HG03571 (cell line): ENCODE results near the gene ME1.
"Not testable (repeated sequence)": the region's sequence is repeated elsewhere in the genome, so short reads cannot be mapped to it uniquely, and the experiment has no call there.

ENCODE experiments used
- ATAC-seq: cut with Tn5 transposase; IDR thresholded peaks from one replicate; pipeline ENCODE4 v1.9.1; 2021; ENCODE audit not compliant: unreplicated experiment

ME1 gene

GRCh38 chr6:83430611-83431544, at the start of gene ME1:
TSS of gene ME1 (minus strand) at chr6:83431051. CDS start at chr6:83430954, 97 bp downstream.
- ATAC-seq, result peak; percentile 81

DNA sequence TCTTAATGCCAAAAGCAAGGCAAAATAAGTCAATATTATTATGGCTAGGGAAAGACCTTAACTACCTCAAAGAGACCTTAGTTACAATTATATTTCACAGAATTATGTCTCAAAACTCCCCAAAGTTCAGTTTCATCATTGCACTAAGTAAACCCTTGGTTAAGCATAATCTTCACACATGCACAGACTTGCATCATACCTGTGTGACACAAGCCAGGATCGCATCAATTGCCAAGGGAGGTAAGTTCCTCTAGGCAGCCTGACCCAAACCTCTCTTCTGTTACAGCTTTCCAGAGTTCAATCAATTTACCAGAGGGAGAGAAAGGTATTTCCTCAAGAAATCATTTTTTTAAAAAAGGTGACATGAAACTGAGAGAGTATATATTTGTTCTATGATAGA, 49.6 kb upstream of the ME1 start:
- no peak for ATAC-seq

GRCh38 chr6:83479389-83479788, 48.5 kb upstream of the ME1 start:
- no peak for ATAC-seq

DNA sequence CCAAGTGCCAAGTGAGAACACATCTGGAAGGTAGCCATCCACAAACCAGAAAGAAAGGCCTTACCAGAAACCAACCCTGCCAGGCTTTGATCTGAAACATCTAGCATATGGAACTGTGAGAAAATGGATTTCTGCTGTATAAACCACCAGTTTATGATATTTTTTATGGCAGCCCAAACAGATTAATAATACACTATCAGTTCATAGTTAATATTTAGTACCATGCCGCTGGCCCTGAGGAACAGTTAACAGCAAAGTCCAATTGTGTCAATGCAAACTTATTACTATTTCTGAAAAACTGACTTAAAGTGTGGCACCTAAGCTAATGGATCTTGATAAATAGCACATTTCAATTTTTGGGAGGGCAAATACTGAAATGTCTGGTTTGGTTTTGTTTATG, 46.1 kb upstream of the ME1 start:
- no peak for ATAC-seq

DNA sequence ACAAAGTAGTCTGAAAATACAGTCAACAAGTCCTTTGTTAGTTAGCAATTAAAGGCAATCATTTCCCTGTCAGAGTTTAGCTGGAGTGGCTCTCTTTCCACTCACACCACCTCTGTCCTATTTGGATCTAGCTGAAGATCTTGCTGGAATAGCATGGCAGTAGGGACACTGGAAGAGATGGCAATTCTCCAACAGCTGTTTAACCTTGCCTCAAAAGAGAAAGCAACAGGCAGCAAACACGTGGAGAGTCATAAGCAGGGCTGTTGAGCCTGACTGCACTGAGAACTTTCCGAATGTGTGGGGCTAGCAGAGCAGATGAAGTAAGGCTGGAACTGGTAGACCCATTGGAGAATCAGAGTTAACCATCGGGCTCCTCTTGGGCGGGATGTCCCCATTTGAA, 43.5 kb upstream of the ME1 start:
- no peak for ATAC-seq

- ATAC-seq, result no peak
These were observed 41.9 kb upstream of the ME1 start for GRCh38 chr6:83472767-83473166.

DNA sequence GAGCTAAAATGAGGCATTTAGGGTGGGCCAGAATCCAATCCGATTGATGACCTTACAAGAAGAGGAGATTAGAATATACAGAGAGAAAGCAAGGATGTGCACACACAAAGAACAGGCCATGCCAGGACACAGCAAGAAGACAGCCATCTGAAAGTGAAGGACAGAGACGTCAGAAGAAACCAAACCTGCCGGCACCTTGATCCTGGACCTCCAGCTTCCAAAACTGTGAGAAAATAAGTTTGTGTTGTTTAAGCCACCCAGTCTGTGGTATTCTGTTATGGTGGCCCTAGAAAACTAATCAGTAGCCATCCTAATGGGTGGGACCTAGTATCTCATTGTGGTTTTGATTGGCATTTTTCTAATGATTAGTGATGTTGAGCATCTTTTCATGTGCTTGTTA, 39.7 kb upstream of the ME1 start:
- no peak for ATAC-seq

DNA sequence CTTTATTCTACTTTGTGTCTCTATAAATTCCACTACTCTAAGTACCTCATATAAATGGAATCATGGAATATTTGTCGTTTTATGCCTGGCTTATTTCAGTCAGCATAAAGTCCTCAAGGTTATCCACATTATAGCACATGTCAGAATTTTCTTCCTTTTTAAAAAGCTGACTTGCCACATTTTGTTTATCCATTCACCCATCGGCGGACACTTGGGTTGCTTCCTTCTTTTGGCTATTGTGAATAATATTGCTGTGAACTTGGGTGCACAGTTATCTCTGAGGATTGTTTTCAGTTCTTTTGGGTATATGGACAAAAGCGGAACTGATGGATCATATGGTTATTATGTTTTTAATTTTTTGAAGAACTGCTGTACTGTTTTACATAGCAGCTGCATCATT, 39.1 kb upstream of the ME1 start:
- no peak for ATAC-seq

DNA sequence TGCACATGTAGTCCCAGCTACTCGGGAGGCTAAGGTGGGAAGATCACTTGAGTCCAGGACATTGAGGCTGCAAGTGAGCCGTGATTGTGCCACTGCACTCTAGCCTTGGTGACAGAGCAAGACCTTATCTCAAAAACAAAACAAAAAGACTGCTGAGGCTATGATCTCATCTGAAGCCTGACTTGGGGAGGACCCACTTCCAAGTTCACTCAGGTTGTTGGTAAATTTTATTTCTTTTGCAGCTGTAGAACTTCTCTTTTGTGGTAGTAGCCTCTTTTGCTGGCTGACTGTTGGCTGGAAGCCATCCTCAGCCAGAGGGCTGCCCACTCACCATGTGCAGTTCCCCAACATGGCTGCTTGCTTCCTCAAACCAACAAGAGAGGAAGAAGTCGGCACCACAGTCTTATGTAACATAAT, 36.8 kb upstream of the ME1 start:
- no peak for ATAC-seq

GRCh38 chr6:83466328-83466727, 35.5 kb upstream of the ME1 start:
- ATAC-seq, result no peak

GRCh38 chr6:83464381-83465140, 33.7 kb upstream of the ME1 start:
- no peak for ATAC-seq

GRCh38 chr6:83463886-83464285, 33.0 kb upstream of the ME1 start:
- no peak for ATAC-seq

DNA sequence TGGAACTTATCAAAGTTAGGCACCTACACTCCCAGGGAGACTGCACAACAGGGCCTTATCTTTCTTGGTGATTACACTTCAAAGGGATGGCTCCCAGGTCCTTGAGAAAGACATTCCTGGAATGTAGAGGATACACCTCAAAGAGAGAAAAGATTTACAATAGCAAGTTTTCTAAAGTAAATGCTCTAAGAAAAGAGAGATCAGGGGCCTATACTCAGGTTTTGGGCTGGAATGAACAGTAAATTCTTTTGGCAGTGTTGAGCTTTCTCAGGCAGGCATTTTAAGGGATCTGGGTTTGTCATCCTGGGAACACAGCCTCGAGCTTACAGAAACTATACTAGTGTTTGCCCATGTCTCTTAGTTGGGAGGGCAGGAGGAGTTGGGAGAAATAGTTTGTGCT, 31.7 kb upstream of the ME1 start:
- ATAC-seq, result no peak

DNA sequence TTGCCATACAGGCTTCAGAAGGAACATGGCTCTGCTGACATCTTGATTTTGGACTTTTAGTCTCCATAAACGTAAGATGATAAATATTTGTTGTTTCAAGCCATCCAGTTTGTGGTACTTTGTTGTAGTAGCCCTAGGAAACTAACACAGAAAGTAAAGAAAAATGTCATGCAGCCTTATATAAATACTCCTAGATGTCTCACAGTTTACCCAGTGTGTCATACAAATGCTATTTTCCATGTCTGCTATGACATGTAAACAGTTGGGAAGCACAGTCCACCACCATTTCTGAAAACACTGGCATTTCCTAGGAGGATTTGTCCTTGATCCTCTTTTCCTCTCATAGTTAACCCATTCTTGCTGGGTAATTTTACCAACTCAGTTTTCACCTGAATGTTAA, 30.6 kb upstream of the ME1 start:
- no peak for ATAC-seq

- ATAC-seq, result no peak
These were observed 28.8 kb upstream of the ME1 start for GRCh38 chr6:83459663-83460062.

DNA sequence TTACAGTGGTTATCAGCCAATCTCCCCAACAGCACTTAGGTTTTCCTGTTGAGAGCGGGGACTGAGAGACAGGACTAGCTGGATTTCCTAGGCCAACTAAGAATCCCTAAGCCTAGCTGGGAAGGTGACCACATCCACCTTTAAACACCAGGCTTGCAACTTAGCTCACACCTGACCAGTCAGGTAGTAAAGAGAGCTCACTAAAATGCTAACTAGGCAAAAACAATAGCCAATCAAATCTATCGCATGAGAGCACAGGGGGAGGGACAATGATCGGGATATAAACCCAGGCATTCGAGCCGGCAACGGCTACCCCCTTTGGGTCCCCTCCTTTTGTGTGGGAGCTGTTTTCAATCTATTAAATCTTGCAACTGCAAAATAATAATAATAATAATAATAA, 19.2 kb upstream of the ME1 start:
- ATAC-seq, result not testable (repeated sequence)

- not testable (repeated sequence) for ATAC-seq
These were observed 13.3 kb upstream of the ME1 start for GRCh38 chr6:83444086-83444699.

DNA sequence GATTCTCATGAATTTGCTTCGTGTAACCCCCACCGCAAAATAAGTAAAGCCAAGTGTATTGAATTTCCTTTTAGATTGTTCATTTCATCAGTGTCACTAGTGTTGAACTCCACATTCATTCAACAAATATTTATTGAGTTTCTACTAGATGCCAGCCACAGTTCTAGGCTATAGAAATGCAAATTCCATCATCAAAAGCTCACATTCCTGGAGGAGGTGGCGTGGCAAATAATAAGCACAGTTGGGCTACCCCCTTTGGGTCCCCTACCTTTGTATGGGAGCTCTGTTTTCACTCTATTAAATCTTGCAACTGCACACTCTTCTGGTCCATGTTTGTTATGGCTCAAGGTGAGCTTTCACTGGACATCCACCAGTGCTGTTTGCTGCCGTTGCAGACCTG, 12.7 kb upstream of the ME1 start:
- ATAC-seq, result no peak

DNA sequence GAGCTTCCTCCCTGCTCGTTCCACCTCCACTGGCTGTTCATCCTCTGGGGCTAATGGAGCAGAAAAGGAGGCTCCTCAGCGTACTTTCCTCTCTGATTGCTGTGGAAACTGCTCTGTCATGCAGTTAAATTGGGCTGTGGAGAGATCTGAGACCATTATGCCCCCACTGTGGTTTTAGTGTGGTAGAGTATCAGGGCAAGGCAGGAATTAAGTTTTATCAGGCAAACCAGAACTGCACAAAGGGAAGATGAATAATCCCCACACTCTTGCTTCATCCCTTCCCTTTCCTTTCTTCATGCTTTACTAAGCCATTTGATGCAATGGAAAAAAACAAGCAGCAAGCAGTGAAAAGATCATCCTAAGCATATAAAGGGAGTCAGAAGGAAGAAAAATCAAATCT, 11.9 kb upstream of the ME1 start:
- ATAC-seq, result no peak

DNA sequence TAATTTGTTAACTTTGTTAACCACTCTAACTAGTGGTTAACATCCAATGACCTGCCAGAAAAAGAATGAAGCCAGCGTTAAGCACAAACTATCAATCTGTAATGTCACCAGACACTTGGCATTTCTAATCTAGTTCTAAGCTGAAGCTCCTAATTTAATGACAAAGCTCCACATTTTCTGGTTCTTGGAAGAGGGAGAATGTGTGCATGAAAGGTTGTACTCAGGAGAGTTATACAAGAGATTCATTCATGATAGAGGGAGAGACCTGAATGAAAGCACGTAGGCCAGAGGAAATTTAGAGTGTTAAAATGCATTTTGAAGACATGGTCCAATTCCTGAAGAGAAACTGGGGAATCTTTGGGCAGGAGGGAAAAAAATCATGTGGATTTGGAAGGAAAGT, 8.3 kb upstream of the ME1 start:
- no peak for ATAC-seq

DNA sequence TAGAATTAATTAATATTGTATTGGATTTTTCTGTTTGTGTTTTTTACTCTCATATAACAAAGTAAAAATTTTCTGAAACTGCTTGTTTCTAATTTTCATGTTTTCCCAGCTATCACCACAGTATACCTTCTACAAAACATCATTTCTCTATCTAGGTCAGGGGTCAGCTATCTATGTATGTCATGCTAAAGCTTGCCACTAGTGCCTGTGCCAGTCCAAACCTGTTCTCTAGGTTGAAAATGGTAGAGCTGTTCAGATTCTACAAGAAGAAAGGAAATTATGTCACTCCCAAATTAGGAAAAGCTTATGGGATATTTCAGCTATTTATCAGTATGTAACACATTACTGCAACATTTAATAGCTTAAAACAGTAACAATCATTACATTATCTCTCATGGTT, 5.8 kb upstream of the ME1 start:
- no peak for ATAC-seq

DNA sequence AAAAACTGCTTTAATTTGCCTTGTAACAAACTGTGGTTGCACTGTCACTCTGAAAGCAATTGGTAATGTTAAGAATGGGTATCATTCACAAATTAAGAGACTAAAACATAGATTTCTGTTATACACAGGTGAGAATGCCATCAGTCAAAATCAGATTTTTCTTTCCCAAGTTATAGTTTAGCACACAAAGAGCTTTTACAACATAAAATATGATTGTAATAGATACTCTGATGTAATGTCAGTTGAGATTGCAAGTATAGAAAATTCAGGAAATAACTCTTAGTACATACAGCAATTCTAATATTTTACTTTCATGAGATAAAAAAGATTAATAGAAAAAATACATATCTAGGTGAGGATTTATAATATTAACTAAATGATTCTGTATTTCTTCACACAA, 2.3 kb upstream of the ME1 start:
- no peak for ATAC-seq
